Measurements from ENCODE around the gene ANXA3. TPM values are rescaled to one million over a fixed set of nuclear protein-coding genes. Genes with fewer than 3 reads are reported as not detected.

The ANXA3 gene
- total RNA-seq, 1 donor from 2014 or later, result 271 TPM

DNA sequence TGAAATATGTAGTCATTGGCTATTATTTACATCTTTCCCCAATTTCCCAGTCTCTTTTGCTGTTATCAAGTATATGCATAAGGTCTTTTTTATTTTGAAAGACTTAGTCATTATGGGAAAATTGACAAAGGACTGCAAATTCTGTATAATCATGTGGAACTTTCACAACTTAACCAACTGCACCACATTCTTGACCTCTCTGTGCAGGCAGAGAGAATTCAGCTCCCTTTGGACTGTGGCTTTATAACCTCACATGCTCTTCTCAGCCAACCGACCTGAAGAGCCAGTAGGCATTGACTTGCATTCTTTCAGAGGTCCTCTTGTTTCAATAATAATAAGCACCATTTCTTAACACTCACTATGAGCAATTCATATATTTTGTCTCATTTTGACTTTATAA is 66.9 kb downstream of the ANXA3 start:
- H3K4me3 ChIP-seq (ENCODE audit: low read depth, low read length), result no peak overlapping the region
- H3K36me3 ChIP-seq (ENCODE audit: control insufficient read depth, insufficient read depth, low read length), result no peaks in the 10 kb centered on the region
- TF ChIP-seq, protein P1, sequence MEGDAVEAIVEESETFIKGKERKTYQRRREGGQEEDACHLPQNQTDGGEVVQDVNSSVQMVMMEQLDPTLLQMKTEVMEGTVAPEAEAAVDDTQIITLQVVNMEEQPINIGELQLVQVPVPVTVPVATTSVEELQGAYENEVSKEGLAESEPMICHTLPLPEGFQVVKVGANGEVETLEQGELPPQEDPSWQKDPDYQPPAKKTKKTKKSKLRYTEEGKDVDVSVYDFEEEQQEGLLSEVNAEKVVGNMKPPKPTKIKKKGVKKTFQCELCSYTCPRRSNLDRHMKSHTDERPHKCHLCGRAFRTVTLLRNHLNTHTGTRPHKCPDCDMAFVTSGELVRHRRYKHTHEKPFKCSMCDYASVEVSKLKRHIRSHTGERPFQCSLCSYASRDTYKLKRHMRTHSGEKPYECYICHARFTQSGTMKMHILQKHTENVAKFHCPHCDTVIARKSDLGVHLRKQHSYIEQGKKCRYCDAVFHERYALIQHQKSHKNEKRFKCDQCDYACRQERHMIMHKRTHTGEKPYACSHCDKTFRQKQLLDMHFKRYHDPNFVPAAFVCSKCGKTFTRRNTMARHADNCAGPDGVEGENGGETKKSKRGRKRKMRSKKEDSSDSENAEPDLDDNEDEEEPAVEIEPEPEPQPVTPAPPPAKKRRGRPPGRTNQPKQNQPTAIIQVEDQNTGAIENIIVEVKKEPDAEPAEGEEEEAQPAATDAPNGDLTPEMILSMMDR (IDR thresholded peaks at IDR 0.05; ENCODE audit: insufficient read depth, low read length, poor library complexity, severe bottlenecking), result no peak
- H3K27me3 ChIP-seq (ENCODE audit: control insufficient read depth, insufficient read depth, low read length), result no peaks in the 10 kb centered on the region
- no peak for DNase-seq (ENCODE audit: low read depth)

DNA sequence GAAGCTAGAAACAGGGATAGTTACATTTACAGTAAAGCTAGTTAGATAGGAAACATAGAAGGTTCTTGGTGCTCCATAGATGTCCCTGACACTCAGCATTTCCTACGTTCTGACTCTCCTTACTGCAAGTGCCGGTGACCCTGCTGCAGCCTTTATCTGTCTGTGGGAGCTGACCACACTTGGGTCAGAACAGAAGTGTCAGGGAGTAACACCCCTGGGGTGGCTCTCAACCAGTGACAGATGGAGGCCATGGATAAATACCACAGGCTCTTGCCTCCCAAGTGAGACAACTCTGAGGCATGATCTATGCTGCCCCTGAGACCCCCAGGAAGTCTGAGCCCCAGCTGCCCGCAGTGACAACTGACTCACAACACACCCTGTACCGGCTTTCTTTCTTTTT is 69.8 kb downstream of the ANXA3 start:
- H3K27me3 ChIP-seq (ENCODE audit: control insufficient read depth, insufficient read depth, low read length), result no peaks in the 10 kb centered on the region
- no peaks in the 10 kb centered on the region for H3K36me3 ChIP-seq (ENCODE audit: control insufficient read depth, insufficient read depth, low read length)
- TF ChIP-seq, protein P1 (IDR thresholded peaks at IDR 0.05; ENCODE audit: insufficient read depth, low read length, poor library complexity, severe bottlenecking), result no peak
- DNase-seq (ENCODE audit: low read depth), result no peak
- H3K4me3 ChIP-seq (ENCODE audit: low read depth, low read length), result no peak overlapping the region

- Histone ChIP-seq H3K27me3 (ENCODE audit: control insufficient read depth, insufficient read depth, low read length) (no peaks in the 10 kb centered on the region), H3K4me3 (ENCODE audit: low read depth, low read length) (no peak overlapping the region), H3K36me3 (ENCODE audit: control insufficient read depth, insufficient read depth, low read length) (no peaks in the 10 kb centered on the region)
- DNase-seq (ENCODE audit: low read depth), result peak; percentile 43
- TF ChIP-seq, protein P1 (IDR thresholded peaks at IDR 0.05; ENCODE audit: insufficient read depth, low read length, poor library complexity, severe bottlenecking), result no peak
These were observed 70.8 kb downstream of the ANXA3 start for GRCh38 chr4:78622253-78622979.

- TF ChIP-seq, protein P1 (IDR thresholded peaks at IDR 0.05; ENCODE audit: insufficient read depth, low read length, poor library complexity, severe bottlenecking), result no peak
- no peak for DNase-seq (ENCODE audit: low read depth)
- Histone ChIP-seq H3K4me3 (ENCODE audit: low read depth, low read length) (no peak overlapping the region), H3K27me3 (ENCODE audit: control insufficient read depth, insufficient read depth, low read length) (no peaks in the 10 kb centered on the region), H3K36me3 (ENCODE audit: control insufficient read depth, insufficient read depth, low read length) (no peaks in the 10 kb centered on the region)
These were observed 72.5 kb downstream of the ANXA3 start for GRCh38 chr4:78624048-78624447.

DNA sequence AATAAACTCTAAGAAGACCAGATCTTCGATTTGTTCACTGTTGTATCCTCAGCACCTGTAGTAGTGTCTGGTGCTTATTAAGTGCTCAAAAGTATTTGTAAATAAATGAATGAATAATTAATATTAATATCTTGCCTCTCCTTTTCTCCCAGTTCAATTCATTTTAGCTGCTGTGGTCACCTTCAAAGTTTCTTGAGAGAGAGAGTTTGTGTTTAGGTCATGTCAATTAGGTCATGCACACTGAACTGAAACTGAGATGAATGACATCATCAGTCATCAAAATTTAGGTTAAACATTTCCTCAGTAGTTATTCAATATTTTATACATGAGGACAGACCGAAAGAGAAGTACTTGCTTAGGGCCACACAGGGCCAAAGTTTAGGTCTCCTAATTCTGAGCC is 73.5 kb downstream of the ANXA3 start:
- TF ChIP-seq, protein P1 (IDR thresholded peaks at IDR 0.05; ENCODE audit: insufficient read depth, low read length, poor library complexity, severe bottlenecking), result no peak
- Histone ChIP-seq H3K4me3 (ENCODE audit: low read depth, low read length) (no peak overlapping the region), H3K36me3 (ENCODE audit: control insufficient read depth, insufficient read depth, low read length) (no peaks in the 10 kb centered on the region), H3K27me3 (ENCODE audit: control insufficient read depth, insufficient read depth, low read length) (no peaks in the 10 kb centered on the region)
- DNase-seq (ENCODE audit: low read depth), result no peak

All from kidney epithelial cell (primary cell).